B cell (primary cell): ENCODE results near the gene TFAP2B. TPM values are rescaled to one million over a fixed set of nuclear protein-coding genes. Genes with fewer than 3 reads are reported as not detected.

Experiments
- ATAC-seq: fragments of 200-7000 bp; cut with Tn5 transposase; one replicate; pipeline ENCODE4 v1.10.0; 2021; ENCODE audit warnings: low read depth, mild to moderate bottlenecking, moderate number of reproducible peaks, moderate library complexity
- CTCF ChIA-PET: fragments of 350-600 bp; sonication (Branson Sonifier 250); formaldehyde crosslinking; loops from one replicate; lab custom pipeline; 2021; ENCODE audit warnings: antibody characterized with exemption, inconsistent platforms; lab: Charles Lee
- POLR2A ChIA-PET: fragments of 350-600 bp; sonication (Branson Sonifier 250); formaldehyde crosslinking; loops from one replicate; lab custom pipeline; 2021; ENCODE audit warnings: antibody characterized with exemption; lab: Charles Lee
- DNase-seq: peaks from one replicate; pipeline ENCODE4 v3.0.0; 2013
- H2AFZ ChIP-seq: 2 replicates; pipeline ENCODE4 v1.6.1; 2012; ENCODE audit warnings: mild to moderate bottlenecking, low read depth, low read length; ENCODE audit not compliant: insufficient read depth, poor library complexity, severe bottlenecking
- H3K27ac ChIP-seq, 2 donors: 1 replicate in 1 of 2; 2 replicates in 1 of 2; pipeline ENCODE4 v1.5.1; 2012 to 2013; ENCODE audit warnings: low read length in 2 of 2, mild to moderate bottlenecking in 2 of 2, moderate library complexity in 1 of 2
- H3K27me3 ChIP-seq, 4 experiments: fragments of 200-600 bp in 1 of 4; sonication (generic) in 1 of 4; replicated peaks in 1 of 4; 1 replicate in 2 of 4; 2 replicates in 2 of 4; pipeline versions ENCODE4 v1.6.1 to v1.7.0; 2013 to 2016; ENCODE audit warnings: low read length in 3 of 4, mild to moderate bottlenecking in 2 of 4, mixed read lengths in 1 of 4, moderate library complexity in 1 of 4; ENCODE audit not compliant: insufficient read depth in 4 of 4, control insufficient read depth in 3 of 4; ENCODE audit errors: control extremely low read depth in 1 of 4
- H3K36me3 ChIP-seq, 2 experiments: replicated peaks in 1 of 2; 1 replicate in 1 of 2; 2 replicates in 1 of 2; pipeline versions ENCODE4 v1.6.1 to v1.7.1; 2013; ENCODE audit warnings: low read length in 1 of 2; ENCODE audit not compliant: insufficient read depth in 2 of 2, control insufficient read depth in 1 of 2; ENCODE audit errors: control extremely low read depth in 1 of 2, extremely low read depth in 1 of 2
- H3K4me1 ChIP-seq, 2 donors: fragments of 200-600 bp in 1 of 2; sonication (generic) in 1 of 2; 1 replicate in 1 of 2; 2 replicates in 1 of 2; pipeline versions ENCODE4 v1.5.1 to v1.6.1; 2013 to 2017; ENCODE audit warnings: low read length in 2 of 2; ENCODE audit not compliant: control insufficient read depth in 2 of 2, insufficient read depth in 2 of 2
- H3K4me2 ChIP-seq: replicated peaks from 2 replicates; pipeline ENCODE3; 2012; ENCODE audit warnings: mild to moderate bottlenecking, low read depth, low read length; ENCODE audit not compliant: poor library complexity, severe bottlenecking
- H3K4me3 ChIP-seq, 5 experiments: fragments of 200-600 bp in 1 of 5; sonication (generic) in 1 of 5; 1 replicate in 3 of 5; 2 replicates in 2 of 5; pipeline versions ENCODE4 v1.5.1 to v1.7.0; 2011 to 2016; ENCODE audit warnings: low read length in 4 of 5, mild to moderate bottlenecking in 4 of 5, low read depth in 2 of 5, control low read depth in 1 of 5, moderate library complexity in 1 of 5; ENCODE audit not compliant: insufficient read depth in 1 of 5; ENCODE audit errors: control extremely low read depth in 1 of 5, extremely low read depth in 1 of 5
- H3K79me2 ChIP-seq: fragments of 200-600 bp; sonication (generic); one replicate; pipeline ENCODE4 v1.6.0; 2016; ENCODE audit warnings: low read length; ENCODE audit not compliant: control insufficient read depth, insufficient read depth
- H3K9ac ChIP-seq: fragments of 200-600 bp; sonication (generic); 2 replicates; pipeline ENCODE4 v1.6.1; 2017; ENCODE audit warnings: mild to moderate bottlenecking, low read length, moderate library complexity
- H3K9me3 ChIP-seq, 3 donors: one replicate each; pipeline versions ENCODE4 v1.6.1 to v1.7.1; 2013; ENCODE audit warnings: low read length in 2 of 3; ENCODE audit not compliant: control insufficient read depth in 2 of 3, insufficient read depth in 1 of 3; ENCODE audit errors: control extremely low read depth in 1 of 3
- H4K20me1 ChIP-seq: 2 replicates; pipeline ENCODE4 v1.6.0; 2012; ENCODE audit warnings: mild to moderate bottlenecking, low read length; ENCODE audit not compliant: insufficient read depth, control insufficient read depth, poor library complexity, severe bottlenecking
- H3K27ac Mint-ChIP-seq: one replicate; pipeline ENCODE4 v1.8.0; 2021; ENCODE audit warnings: mixed read lengths
- H3K27me3 Mint-ChIP-seq: one replicate; pipeline ENCODE4 v1.8.0; 2021; ENCODE audit warnings: mixed read lengths
- H3K4me1 Mint-ChIP-seq: one replicate; pipeline ENCODE4 v1.8.0; 2021; ENCODE audit warnings: mixed read lengths
- H3K4me3 Mint-ChIP-seq: one replicate; pipeline ENCODE4 v1.8.0; 2021; ENCODE audit warnings: mixed read lengths
- H3K9me3 Mint-ChIP-seq: one replicate; pipeline ENCODE4 v1.8.0; 2022; ENCODE audit warnings: mixed read lengths; ENCODE audit not compliant: insufficient read depth
- CTCF ChIP-seq: fragments of 200-600 bp; IDR thresholded peaks from one replicate; pipeline ENCODE4 v1.8.0; 2022; ENCODE audit warnings: antibody characterized with exemption, mild to moderate bottlenecking
- EZH2 ChIP-seq: IDR thresholded peaks from 2 replicates; pipeline ENCODE4 v1.6.1; 2012; ENCODE audit warnings: borderline replicate concordance, low read depth, mild to moderate bottlenecking, moderate library complexity, low read length; ENCODE audit not compliant: insufficient read depth, poor library complexity, severe bottlenecking
- WGBS: methylation state at CpG from one replicate; pipeline ENCODE4 v1.1.5; 2013; ENCODE audit warnings: missing lambda C conversion rate; ENCODE audit not compliant: insufficient coverage; 5-methylcytosine and 5-hydroxymethylcytosine counted together
- intact Hi-C: fragments of 100-400 bp; cut with micrococcal nuclease; formaldehyde crosslinking; loops from one replicate; pipeline ENCODE4 v1.10.0; 2022
- polyA plus RNA-seq: library from polyadenylated mRNA; depleted of rRNA; stranded (reverse); fragments of >200 nt; gene quantifications from 2 replicates; pipeline ENCODE4 v1.2.3, GENCODE V29; 2012
- total RNA-seq, 2 donors: library from RNA; stranded (reverse); fragments of 120-200 nt in 1 of 2; gene quantifications; 1 replicate in 1 of 2; 2 replicates in 1 of 2; pipeline versions ENCODE4 v1.2.3 to v1.2.4, GENCODE V29; 2013 to 2022

Gene TFAP2B
- total and polyA plus RNA-seq, 2 donors (not counting 1 experiment from before 2014, with no cell fraction given), result not detected

GRCh38 chr6:50846144-50846851 is 27.6 kb downstream of the TFAP2B start:
- Histone ChIP-seq H4K20me1 (no peaks in the 10 kb centered on the region), H3K27ac (no peak overlapping the region), H3K4me3 (no peak overlapping the region), H3K79me2 (no peaks in the 10 kb centered on the region), H3K36me3 (no peaks in the 10 kb centered on the region), H3K4me1 (no peaks in the 10 kb centered on the region), H3K9me3 (peaks cover 0 to 38% (median 2%) of the 10 kb centered on the region in 3 donors), H3K9ac (no peak overlapping the region), H3K27me3 (peaks cover 0 to 85% (median 55%) of the 10 kb centered on the region in 4 experiments), H2AFZ (no peak overlapping the region), H3K4me2 (no peak overlapping the region)
- intact Hi-C loops, result no loop called here
- Mint-ChIP-seq H3K4me1 (no peaks in the 10 kb centered on the region), H3K4me3 (no peak overlapping the region), H3K9me3 (no peaks in the 10 kb centered on the region), H3K27me3 (peaks cover 74% of the 10 kb centered on the region), H3K27ac (no peak overlapping the region)
- no peak for TF ChIP-seq CTCF
- TF ChIP-seq EZH2, result no peak
- POLR2A ChIA-PET, result no interaction called here
- 16% methylated on average over 11 of the region's 16 CpGs for WGBS
- ATAC-seq (no peak), DNase-seq (no peak)
- CTCF ChIA-PET, result no interaction called here

- POLR2A ChIA-PET, result no interaction called here
- no peak overlapping the region for H3K27ac Mint-ChIP-seq
- Histone ChIP-seq H3K27ac (no peak overlapping the region), H3K9ac (no peak overlapping the region), H3K9me3 (peaks cover 0 to 40% (median 2%) of the 10 kb centered on the region in 3 donors), H3K4me3 (no peak overlapping the region), H3K27me3 (peaks cover 0 to 83% (median 55%) of the 10 kb centered on the region in 4 experiments), H3K36me3 (no peaks in the 10 kb centered on the region), H3K79me2 (no peaks in the 10 kb centered on the region), H3K4me1 (no peaks in the 10 kb centered on the region), H3K4me2 (no peak overlapping the region), H2AFZ (no peak overlapping the region), H4K20me1 (no peaks in the 10 kb centered on the region)
- intact Hi-C loops, result no loop called here
- H3K9me3 Mint-ChIP-seq, result no peaks in the 10 kb centered on the region
- H3K4me3 Mint-ChIP-seq, result no peak overlapping the region
- DNase-seq (no peak), ATAC-seq (no peak)
- TF ChIP-seq CTCF (no peak), EZH2 (no peak)
- CTCF ChIA-PET, result no interaction called here
- 0% methylated on average over 1 of the region's 8 CpGs for WGBS
- peaks cover 74% of the 10 kb centered on the region for H3K27me3 Mint-ChIP-seq
- H3K4me1 Mint-ChIP-seq, result no peaks in the 10 kb centered on the region
Observed at GRCh38 chr6:50846852-50847155, 28.1 kb downstream of the TFAP2B start.
